HG03565 (cell line): ENCODE results near the gene THSD7B.

Experiments used
- ATAC-seq: cut with Tn5 transposase; IDR thresholded peaks from one replicate; pipeline ENCODE4 v1.9.1; 2021; ENCODE audit warnings: mild to moderate bottlenecking, moderate library complexity; ENCODE audit not compliant: unreplicated experiment

The THSD7B gene

DNA sequence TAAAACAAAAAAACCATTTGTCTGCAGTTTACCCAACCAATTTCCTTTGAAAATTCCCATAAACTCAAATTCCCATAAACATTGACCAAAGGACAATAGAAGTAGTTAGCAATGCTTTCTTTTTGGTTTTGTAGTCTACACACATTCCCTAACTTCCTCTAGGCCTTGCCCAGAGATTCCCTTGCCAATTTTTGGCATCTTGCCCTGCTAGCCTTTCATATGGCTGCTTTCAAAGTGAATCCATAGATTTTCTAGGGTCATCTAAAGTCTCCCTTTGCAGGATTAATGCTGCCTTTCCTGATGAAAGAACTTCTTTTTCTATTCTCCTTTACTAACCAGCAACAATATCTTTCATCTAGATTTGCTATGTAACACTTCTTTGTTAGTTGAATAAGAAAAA, 33.4 kb downstream of the THSD7B start:
- ATAC-seq: no peak

DNA sequence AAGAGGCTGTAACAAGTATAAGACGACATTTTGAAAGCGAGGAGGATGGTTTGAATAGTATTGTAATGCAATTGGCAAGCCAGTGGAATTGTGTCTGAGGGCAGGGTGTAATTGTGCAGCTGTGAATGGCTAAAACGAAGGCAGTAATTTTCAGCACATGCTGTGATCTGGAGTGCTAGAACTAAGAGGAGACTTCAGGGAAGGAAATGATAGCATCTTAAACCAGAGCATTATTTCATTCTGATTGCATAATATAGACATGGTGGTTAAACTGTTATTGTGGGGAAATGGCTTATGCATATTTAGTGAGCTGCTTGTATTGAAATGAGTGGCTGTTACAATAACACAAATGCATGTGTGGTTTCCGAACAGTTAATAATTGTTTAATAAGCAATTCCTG, 36.3 kb downstream of the THSD7B start:
- ATAC-seq: no peak

DNA sequence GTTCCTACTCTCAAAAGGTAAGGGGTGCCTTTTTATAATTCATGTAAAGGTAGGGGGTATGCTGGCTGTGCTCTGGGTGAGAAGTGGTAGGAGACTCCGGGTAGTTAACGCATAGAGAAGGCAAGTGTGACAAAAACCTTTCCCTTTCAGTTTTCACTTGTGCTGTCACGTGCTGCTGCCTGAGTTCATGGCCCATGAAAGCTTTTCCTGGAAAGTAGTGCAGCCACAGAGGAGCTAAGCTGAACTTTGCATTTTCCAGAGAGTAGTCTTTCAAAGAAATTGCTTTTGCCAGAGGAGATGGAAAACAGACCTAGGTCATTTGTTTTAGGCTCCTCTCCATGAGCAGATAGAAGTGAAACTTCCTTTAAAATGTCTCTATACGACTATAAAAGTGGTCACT, 44.7 kb downstream of the THSD7B start:
- ATAC-seq: no peak

DNA sequence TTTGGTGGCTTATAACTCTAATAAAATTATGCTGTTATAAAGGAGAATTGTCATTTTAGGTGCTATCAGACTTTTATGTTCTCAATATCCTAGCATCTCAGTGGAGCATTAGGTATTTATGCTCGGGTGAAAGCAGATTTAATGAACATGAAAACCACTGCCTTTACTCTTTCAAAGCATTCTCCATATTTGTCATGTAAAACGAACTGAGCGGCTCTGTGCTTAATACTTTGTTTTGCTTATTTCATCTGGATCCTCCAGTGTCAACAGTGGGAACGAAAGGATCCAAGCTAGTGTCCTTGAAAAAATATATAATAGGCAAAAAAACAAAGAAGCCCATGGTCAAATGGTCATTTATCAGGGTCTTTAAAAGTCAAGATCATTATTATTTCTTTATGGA, 53.5 kb downstream of the THSD7B start:
- no peak for ATAC-seq

DNA sequence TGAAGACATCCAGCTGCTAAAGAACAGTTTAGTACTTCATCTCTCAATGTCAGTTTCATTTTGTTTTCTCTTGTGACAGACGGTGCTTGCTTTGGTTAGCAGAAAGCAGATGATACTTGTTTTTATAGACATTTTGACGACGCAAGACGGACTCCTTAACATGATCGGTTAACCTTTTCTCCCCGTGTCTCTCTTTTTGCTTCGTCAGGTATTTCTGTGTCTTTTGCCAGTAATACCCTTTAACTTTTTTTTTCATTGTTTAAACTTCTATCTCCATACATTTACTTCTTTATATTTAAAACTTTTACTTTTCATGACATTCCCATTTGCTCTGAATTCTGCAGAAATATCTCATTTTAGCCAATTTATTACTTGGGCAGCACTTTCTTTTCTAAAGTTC, 57.9 kb downstream of the THSD7B start:
- ATAC-seq: no peak

DNA sequence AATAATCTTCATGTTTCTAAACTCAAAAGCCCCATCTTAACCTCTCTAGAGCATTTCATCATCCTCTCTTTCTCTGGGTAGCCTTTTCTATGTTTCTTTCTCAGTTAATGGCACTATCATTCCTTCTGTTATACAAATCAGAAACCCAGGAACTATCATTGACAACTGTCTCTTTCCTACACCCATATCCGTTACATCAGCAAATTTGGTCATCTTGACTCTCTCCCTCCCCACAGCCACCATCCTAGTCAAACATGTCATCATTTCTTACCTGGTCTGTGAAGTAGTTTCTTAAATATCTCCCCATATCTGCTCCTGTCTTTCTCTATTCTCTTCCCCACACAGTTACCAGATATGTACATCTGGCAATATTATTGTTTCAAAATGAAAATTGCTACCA, 62.8 kb downstream of the THSD7B start:
- ATAC-seq: no peak

DNA sequence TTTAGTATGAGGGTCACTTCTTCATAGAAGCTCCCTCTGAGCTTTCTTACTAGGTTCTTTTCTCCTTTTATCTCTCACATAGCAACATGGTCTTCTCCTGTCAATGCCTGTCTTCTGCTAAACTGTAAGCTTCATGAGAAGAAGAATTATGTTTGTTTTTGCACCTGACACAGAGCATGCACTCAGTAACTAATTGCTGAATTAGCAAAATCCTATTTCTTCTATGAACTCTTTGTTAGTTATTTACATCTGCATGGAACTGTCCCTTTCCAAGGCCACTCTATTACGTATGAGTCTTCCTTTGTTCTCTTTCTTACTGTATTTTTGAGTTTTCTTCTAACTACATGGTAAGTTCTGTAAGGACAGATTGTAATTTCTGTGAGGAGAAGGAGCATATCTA, 63.4 kb downstream of the THSD7B start:
- no peak for ATAC-seq

DNA sequence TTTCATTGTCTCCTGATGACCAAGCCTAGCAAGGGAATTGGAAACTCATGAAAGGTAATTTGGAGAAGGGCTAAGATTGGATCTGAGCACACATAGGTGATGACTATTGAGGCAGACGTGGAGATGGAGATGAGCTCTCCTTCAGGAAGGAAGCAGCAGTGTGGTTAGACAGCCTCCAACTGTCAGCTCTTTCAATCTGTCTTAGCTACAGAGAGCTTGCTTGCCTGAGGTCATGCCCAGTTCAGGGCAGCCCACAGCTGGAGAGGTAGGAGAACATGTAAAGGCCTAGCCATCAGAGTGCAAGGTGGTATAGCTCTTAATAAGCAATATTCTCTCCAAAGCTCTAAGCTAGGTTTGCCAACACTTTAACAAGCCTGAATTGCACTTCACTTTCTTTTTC, 79.2 kb downstream of the THSD7B start:
- ATAC-seq: no peak

DNA sequence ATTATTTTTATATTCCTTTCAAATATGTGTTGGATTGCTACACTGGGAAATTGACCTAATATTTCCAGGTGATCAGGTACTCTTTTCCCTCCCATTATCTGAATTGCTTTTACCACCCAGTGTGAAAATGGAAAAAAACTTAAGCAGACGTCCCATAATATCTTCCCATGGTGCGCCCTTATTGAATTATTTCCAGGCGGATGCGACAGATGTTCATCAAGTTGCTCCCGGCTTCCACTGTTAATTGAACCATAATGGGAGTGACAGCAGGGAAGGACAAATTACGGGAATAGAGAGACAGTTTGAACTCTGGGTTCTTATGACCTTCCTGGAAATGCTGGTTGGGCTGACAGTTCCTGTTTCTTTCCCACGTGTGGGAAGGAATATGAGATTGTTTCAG, 93.3 kb downstream of the THSD7B start:
- ATAC-seq: no peak

DNA sequence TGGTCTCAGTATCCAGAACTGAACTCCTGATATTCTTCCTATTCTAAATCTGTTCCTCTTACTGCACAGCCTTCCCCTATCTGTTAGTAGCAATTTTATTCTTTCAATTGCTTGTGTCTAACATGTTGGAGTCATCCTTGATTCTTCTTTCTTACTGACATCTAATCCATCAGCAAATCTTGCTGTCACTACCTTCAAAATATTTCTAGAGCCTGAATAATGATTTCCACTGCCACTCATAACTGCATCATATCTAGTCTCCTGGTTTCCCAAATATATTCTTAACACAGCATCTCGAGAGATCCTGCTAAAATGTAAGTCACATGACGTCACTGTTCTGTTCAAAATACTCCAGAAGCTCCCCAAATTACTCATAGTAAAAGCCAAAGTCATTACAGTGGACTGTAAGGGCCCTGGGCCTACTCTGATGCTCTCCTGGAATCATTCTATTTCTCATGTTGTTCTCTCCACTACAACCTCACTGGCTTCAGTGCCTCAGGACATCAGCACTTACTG, 95.2 kb downstream of the THSD7B start:
- ATAC-seq: no peak

DNA sequence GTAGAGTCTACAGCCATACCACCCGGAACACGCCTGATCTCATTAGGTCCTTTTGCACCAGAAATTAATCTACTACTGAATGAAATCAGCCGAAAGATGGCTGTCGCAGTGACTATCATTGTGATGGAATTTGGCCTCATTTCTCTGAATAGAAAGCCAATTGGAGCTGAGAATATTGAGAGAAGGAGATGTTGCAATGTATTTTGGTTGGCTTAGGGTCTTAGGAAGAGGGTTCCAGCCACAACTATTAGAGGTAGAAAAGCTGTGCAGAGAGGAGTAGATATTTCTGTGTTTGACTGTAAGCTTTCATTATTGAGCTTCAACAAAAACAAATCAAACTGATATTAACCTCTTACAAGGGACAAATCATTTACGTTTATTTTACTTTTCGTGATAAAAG, 98.1 kb downstream of the THSD7B start:
- ATAC-seq: no peak

DNA sequence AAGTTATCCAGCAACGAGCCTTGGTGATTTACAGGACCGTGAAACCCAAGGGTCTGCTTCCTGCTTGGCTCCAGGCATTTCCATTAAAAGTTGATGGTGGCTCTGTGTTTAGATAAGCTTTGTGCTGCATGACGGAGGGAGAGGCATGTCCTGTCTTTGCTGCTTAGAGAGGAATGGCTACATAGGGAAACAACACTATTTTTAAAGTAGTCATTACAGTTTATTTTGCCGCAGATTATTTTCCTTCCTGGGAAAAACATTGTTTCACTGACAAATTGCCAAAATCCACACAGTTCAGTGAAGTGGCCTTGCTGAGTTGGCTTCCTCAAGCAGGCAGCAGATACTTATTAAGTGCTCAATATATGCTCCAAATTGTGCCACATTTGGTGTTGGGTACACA, 98.5 kb downstream of the THSD7B start:
- ATAC-seq: no peak

DNA sequence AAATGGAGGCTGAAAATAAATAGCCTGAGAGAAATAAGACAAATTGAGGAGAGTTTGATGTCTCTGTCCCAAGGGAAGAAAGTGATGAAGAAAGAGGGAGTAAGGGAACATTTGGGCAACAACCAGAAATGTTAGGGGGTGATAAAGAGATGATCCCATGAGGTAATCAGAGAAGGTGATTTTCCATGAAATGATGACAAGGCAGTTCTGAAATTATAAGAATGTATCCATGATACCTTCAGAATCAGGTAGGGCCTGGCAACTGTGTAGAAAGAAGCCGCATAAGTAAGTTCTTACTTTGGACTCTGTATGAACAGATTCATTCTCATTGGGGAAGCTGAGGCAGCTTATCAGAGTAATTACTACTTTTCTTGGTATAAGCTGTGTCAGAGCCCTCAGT, 106.1 kb downstream of the THSD7B start:
- no peak for ATAC-seq

DNA sequence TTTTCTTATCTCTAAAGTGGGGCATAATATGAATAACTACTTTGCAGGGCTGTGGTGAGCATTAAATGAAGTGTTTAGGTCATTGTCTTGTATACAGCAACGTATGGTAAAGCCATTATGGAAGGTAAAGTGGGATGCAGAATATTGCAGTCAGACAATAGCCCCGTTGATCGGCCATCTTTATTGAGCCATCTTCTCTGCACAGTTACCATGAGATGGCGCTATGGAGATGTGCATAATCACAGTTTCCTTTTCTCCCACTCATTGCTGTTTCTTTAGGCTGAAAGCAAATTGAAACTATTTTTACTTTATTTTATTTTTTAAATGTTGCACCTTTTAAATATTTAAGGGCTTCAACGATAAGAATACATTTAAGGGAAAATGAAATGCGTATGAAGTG, 108.9 kb downstream of the THSD7B start:
- ATAC-seq: no peak

DNA sequence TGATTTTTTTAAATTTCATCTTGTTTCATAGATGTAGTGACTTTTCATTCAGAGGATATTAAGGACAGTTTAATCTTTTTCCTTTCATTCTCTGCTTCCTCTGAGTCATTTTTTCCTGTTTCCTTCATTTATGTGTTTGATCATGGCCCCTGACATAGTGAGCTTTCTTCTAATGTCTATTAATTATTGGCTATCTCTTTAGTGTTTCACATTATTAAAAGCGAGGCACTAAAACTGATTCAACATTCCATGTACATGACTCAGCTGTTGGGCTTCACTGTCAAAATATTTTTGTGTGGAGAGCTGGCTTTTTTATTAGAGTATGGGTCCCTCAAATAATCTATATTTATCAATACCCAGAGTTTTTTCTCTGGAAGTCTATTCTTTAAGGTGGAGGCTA, 125.8 kb downstream of the THSD7B start:
- ATAC-seq: no peak

DNA sequence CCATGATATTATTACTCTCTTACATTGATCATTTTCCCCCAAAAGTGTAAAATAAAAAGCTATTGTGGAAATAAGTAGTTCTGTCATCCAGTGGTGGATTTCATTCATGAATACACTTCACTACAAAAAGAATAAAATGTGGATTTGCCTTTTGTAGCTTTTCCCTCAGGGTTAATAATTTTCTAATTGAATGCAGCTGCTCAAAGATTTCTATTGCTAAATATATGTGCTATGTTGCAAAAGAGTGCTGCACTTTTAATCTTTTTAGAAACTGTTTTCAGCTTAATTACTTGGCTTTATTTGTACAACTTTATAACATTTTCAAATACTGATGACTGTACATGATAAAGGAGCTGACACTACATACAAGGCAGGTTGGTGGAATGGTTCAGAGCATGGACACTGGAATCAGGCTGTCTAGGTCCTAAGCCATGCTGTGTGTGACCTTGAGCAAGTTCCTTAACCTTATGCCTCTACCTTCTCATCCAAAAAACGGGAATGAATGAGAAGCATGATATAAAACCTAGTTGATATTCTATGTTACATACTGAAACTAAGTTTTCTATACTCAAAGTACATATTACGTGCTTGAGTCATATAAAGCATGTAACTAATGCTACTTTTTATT, 128.8 kb downstream of the THSD7B start:
- ATAC-seq: no peak

DNA sequence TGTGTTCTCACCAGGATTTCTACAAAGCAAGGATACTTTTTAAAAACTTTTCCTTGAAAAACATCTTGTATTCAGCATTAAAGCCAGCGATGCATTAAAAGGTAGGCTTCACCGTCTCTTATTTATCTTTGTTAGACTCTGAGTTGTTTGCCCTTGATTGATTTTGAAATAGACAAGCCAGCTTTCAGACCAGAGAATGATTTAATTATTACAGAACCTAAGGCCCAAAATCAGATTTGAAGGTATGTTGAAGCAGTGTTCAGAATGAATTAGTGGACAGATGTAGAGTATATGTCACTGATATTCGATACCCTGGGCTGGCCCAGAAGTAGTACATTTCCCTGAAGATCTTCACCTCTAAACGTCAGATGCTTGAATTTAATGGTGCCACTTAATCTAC, 136.4 kb downstream of the THSD7B start:
- ATAC-seq: no peak

DNA sequence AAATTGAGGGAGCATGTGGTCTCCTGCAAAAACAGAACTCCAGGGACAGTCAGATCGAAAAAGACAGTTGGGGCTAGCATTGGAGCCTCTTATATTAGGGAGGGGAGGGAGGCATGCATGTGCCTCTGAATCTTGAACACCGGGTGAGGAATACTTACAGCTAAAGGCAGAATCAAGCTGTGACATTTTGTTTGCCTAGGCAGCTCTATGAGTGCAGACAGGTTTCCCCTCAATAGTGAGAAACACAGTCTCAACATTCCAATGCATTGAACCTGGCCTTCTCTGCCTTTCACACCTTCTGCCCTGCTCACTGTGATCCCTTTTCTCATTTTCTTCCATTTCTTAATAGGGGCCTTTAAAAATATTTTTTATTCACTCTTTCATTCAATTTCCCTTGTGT, 140.4 kb downstream of the THSD7B start:
- ATAC-seq: no peak

DNA sequence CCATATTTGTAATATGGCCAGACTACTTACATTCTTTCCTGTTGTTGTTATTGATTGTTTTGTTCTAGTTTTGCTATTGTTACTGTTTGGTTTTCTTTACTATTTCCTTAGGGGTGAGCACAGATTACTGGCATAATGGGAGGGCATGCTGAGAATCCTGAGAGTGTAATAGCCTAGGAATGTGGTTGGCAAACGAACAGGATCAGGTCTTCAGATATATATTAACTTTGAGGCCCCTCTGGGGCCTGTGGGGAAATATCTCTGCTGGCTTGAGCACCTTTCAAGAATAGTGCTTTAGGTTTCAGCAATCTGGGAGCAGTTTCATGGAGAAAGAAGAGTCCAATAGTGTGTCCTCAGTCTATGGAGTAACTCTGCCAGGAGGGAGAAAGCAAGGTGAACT, 144.4 kb downstream of the THSD7B start:
- no peak for ATAC-seq

DNA sequence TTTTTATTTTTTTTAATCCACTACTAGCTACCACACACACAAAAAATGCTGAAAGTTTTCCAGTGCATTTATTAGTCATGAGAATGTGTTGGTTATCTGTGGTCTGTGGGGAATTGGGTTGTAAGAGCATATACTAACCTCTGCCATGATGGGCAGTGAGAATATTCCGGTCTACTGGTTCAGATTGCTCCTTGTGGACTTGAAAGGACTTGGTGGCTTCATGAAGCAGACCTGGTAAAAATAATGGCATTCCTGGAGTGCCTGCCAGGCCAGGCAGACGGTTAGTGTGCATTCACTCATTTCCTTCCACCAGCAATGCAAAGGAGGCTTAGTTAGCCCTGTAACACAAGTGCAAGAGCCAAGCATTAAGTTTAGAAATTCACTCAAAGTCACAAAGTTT, 150.8 kb downstream of the THSD7B start:
- ATAC-seq: no peak

DNA sequence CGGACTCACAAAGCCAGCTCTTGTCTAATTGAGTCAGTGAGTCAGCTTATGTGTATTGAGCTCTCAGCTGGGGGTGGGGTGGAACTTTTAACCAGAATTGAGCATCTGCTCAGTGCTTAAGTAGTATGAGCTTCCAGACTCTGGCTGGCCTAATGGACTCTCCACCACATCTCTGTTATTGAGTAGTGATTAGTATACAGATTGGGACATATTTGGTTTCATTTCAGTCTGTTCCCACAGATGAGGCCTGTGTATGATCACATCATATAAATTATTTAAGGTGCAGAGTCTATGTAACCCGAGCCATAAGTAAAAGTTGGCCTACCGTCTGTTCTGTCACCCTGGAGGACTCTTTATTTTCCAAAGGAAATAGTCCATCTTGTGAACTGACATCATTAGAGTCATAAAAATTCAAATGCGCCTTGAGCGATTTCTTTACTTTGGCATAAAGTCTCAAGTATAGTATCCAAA, 152.1 kb downstream of the THSD7B start:
- no peak for ATAC-seq

DNA sequence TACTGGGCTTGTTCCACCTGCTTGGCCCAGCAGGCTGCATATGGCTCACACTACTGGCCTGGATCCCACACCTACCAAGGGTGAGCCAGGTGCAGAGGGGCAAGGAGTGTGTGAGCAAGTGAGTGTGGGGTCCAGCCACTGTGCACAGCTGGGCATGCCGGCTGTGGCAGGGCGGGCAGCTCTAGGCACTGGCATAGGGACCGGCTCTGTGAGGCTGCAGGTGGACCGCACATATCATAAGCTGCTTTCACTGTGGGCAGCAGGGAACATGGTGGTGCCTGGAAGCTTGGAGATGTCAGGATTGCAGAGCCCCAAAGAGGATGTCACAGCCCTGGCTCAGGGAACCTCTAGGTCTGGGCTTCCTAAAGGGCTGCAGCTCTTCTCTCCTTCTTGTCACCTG, 154.3 kb downstream of the THSD7B start:
- ATAC-seq: no peak

DNA sequence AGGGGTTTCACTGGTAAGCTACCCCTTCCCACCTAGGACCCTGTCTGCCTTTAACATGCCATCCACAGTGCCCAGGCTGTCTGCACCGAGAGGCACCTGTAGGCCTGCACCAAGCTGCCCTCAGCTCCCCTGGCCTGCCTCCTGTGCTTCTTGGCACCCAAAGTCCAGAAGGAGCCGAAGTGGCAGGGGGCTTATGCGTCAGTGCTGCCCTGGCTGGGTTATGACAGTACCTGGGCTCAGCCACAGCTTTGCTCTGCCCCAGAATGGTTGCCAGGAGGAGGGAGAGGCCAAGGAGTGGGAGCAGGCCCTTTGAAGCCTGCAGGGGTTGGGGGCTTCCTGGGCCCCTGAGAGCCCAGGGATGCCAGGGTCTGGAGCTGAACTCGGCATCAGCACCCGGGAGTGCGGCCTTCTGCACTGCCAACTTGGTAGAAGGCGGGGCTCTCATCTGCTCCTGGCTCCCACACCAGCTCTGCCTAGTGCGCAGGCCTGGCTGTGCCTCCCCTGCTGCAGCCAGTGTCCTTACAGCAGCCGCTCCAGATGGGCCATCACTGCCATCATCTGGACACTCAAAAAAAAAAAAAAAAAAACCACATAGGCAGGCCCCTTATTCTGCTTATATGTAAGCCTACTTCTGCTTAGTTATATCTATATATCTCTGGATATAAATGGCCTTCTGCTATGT, 155.4 kb downstream of the THSD7B start:
- ATAC-seq: no peak
